GM12878 (cell line): Measurements from ENCODE around the gene DNAJC25. TPM values are rescaled to one million over a fixed set of nuclear protein-coding genes. Genes with fewer than 3 reads are reported as not detected.

ENCODE experiments used
- JUND ChIP-seq: IDR thresholded peaks from 2 replicates; pipeline ENCODE4 v1.6.1; 2012; ENCODE audit warnings: low read depth, mild to moderate bottlenecking, low read length, improper control_type of control experiment, moderate library complexity
- KAT2A ChIP-seq: conservative IDR thresholded peaks from 2 replicates; pipeline ENCODE4 v1.6.1; 2011; ENCODE audit warnings: low read depth, low read length; ENCODE audit not compliant: control insufficient read depth
- MXI1 ChIP-seq: fragments of 150-350 bp; IDR thresholded peaks from 2 replicates; pipeline ENCODE4 v1.6.1; 2011; ENCODE audit warnings: low read depth, mild to moderate bottlenecking, inconsistent platforms, low read length, improper control_type of control experiment
- PBX3 ChIP-seq: IDR thresholded peaks from 2 replicates; pipeline ENCODE4 v1.6.1; 2011; ENCODE audit warnings: mild to moderate bottlenecking, low read depth, low read length, moderate library complexity; ENCODE audit not compliant: insufficient replicate concordance
- RCOR1 ChIP-seq: conservative IDR thresholded peaks from 2 replicates; pipeline ENCODE4 v1.6.1; 2012; ENCODE audit warnings: low read depth, low read length, improper control_type of control experiment
- RUNX3 ChIP-seq: IDR thresholded peaks from 2 replicates; pipeline ENCODE4 v1.6.1; 2012; ENCODE audit warnings: low read length, inconsistent platforms
- TCF3 ChIP-seq: IDR thresholded peaks from 2 replicates; pipeline ENCODE4 v1.6.1; 2012; ENCODE audit warnings: low read depth, mild to moderate bottlenecking, low read length, borderline replicate concordance; ENCODE audit not compliant: insufficient read depth
- ZBTB40 ChIP-seq: fragments of 450-650 bp; IDR thresholded peaks from 2 replicates; pipeline ENCODE4 v1.6.1; 2016; ENCODE audit warnings: mild to moderate bottlenecking, moderate library complexity, borderline replicate concordance
- polyA plus RNA-seq, 11 experiments: library from polyadenylated mRNA; depleted of rRNA in 4 of 11; unstranded in 6 of 11; stranded (reverse) in 5 of 11; fragments of >200 nt; fragmentation: Nextera tagmentation in 4 of 11; fragmentation: Illumina TruSeq in 1 of 11; extraction: Ambion mirVana in 4 of 11; extraction: Trizol in 1 of 11; gene quantifications; 1 replicate in 1 of 11; 2 replicates in 10 of 11; pipeline versions ENCODE4 v1.2.1 to v1.2.3, GENCODE V29; 2011 to 2016; ENCODE audit warnings: inconsistent platforms in 2 of 11, missing spikeins in 2 of 11, low read depth in 1 of 11
- total RNA-seq, 4 experiments: library from RNA; depleted of rRNA in 3 of 4; stranded (reverse); fragments of >200 nt in 3 of 4; fragmentation: Illumina TruSeq in 1 of 4; extraction: Trizol in 1 of 4; gene quantifications; 2 replicates each; pipeline versions ENCODE4 v1.2.1 to v1.2.3, GENCODE V29; 2013 to 2021

Gene DNAJC25
- total and polyA plus RNA-seq, 10 of the 15 experiments (the other 5 are each of a cell fraction or from before 2014, with no cell fraction given) = 2.4 to 6.4 (median 4.0) TPM

- TF ChIP-seq ZBTB40 (no peak), RUNX3 (no peak), JUND (no peak), RCOR1 (no peak), TCF3 (no peak), KAT2A (no peak), PBX3 (no peak), MXI1 (no peak)
Observed at GRCh38 chr9:111683392-111683791, 52.3 kb downstream of the DNAJC25 start (continued).
